Endothelial cell of umbilical vein (primary cell): ENCODE results near the gene SGK2. TPM values are rescaled to one million over a fixed set of nuclear protein-coding genes. Genes with fewer than 3 reads are reported as not detected.
"Not testable (repeated sequence)": the region's sequence is repeated elsewhere in the genome, so short reads cannot be mapped to it uniquely, and the experiment has no call there.

Source experiments
- BruUV-seq: library from RNA; stranded (reverse); fragments of 400-500 nt; replicated peaks from 2 replicates; lab custom pipeline; 2021; lab: Mats Ljungman, UMichigan
- CTCF ChIA-PET: fragments of 300-600, 350-600 bp; sonication (Branson Sonifier 250); formaldehyde crosslinking; loops from one replicate; lab custom pipeline; 2021; ENCODE audit warnings: antibody characterized with exemption, inconsistent platforms; lab: Charles Lee
- POLR2A ChIA-PET: fragments of 300-600, 350-600 bp; sonication (Branson Sonifier 250); formaldehyde crosslinking; loops from one replicate; lab custom pipeline; 2021; ENCODE audit warnings: antibody characterized with exemption, inconsistent platforms; lab: Charles Lee
- DNase-seq: peaks from one replicate; pipeline ENCODE4 v3.0.0-alpha.2; 2011; ENCODE audit warnings: low read depth, low spot score
- FAIRE-seq: peaks from 2 replicates; lab custom pipeline; 2011; peaks lifted over from hg19 to GRCh38; lab: Jason Lieb, UNC
- H2AFZ ChIP-seq: 2 replicates; pipeline ENCODE4 v1.6.0; 2012; ENCODE audit warnings: low read depth, low read length, control low read depth, inconsistent platforms
- H3K27ac ChIP-seq: 2 replicates; pipeline ENCODE4 v1.5.1; 2011; ENCODE audit warnings: low read depth, mild to moderate bottlenecking, control low read depth, low read length, moderate library complexity; ENCODE audit not compliant: insufficient read depth
- H3K27me3 ChIP-seq, 2 experiments: 2 replicates each; pipeline versions ENCODE4 v1.6.0 to v1.6.1; 2011; ENCODE audit warnings: low read length in 2 of 2, mixed read lengths in 1 of 2; ENCODE audit not compliant: control insufficient read depth in 2 of 2, insufficient read depth in 2 of 2
- H3K36me3 ChIP-seq, 2 experiments: 2 replicates in 1 of 2; 3 replicates in 1 of 2; pipeline ENCODE4 v1.5.1; 2011; ENCODE audit warnings: low read length in 2 of 2, mild to moderate bottlenecking in 1 of 2, moderate library complexity in 1 of 2; ENCODE audit not compliant: control insufficient read depth in 2 of 2, insufficient read depth in 2 of 2; ENCODE audit errors: extremely low read depth in 1 of 2
- H3K4me1 ChIP-seq: 3 replicates; pipeline ENCODE4 v1.5.1; 2011; ENCODE audit warnings: mild to moderate bottlenecking, low read length; ENCODE audit not compliant: control insufficient read depth, insufficient read depth; ENCODE audit errors: extremely low read depth
- H3K4me2 ChIP-seq: 2 replicates; pipeline ENCODE4 v1.6.1; 2011; ENCODE audit warnings: low read length, control low read depth, mixed read lengths; ENCODE audit not compliant: insufficient read depth
- H3K4me3 ChIP-seq, 3 experiments: fragments of 200-600 bp in 1 of 3; sonication (generic), shearing (Covaris generic) in 1 of 3; replicated peaks in 1 of 3; 2 replicates each; pipeline ENCODE4 v1.5.1; 2011 to 2016; ENCODE audit warnings: control low read depth in 3 of 3, low read length in 3 of 3, mild to moderate bottlenecking in 2 of 3, inconsistent platforms in 1 of 3, low read depth in 1 of 3, moderate library complexity in 1 of 3; ENCODE audit not compliant: insufficient read depth in 1 of 3
- H3K79me2 ChIP-seq: 2 replicates; pipeline ENCODE4 v1.6.0; 2012; ENCODE audit warnings: low read length, inconsistent platforms; ENCODE audit not compliant: control insufficient read depth, insufficient read depth
- H3K9ac ChIP-seq: replicated peaks from 2 replicates; pipeline ENCODE3; 2011; ENCODE audit warnings: low read length, control low read depth; ENCODE audit not compliant: insufficient read depth; ENCODE audit errors: extremely low read depth
- H3K9me1 ChIP-seq: replicated peaks from 3 replicates; pipeline ENCODE4 v1.6.0; 2011; ENCODE audit warnings: mild to moderate bottlenecking, low read length; ENCODE audit not compliant: control insufficient read depth, insufficient read depth; ENCODE audit errors: extremely low read depth
- H3K9me3 ChIP-seq: replicated peaks from 2 replicates; pipeline ENCODE4 v1.5.1; 2012; ENCODE audit warnings: low read length, inconsistent platforms; ENCODE audit not compliant: control insufficient read depth, insufficient read depth
- H4K20me1 ChIP-seq: replicated peaks from 2 replicates; pipeline ENCODE3; 2011; ENCODE audit warnings: mild to moderate bottlenecking, low read length; ENCODE audit not compliant: control insufficient read depth, insufficient read depth; ENCODE audit errors: extremely low read depth
- CTCF ChIP-seq, 2 donors: IDR thresholded peaks; 1 replicate in 1 of 2; 2 replicates in 1 of 2; pipeline ENCODE4 v1.5.1; 2011; ENCODE audit warnings: low read length in 2 of 2, mild to moderate bottlenecking in 2 of 2, moderate library complexity in 2 of 2, control low read depth in 1 of 2, inconsistent platforms in 1 of 2, low read depth in 1 of 2; ENCODE audit not compliant: insufficient read depth in 1 of 2; ENCODE audit errors: extremely low read depth in 1 of 2
- EZH2 ChIP-seq: IDR thresholded peaks from 2 replicates; pipeline ENCODE4 v1.6.1; 2012; ENCODE audit warnings: borderline replicate concordance, low read depth, mild to moderate bottlenecking, moderate library complexity, low read length, inconsistent platforms; ENCODE audit not compliant: severe bottlenecking
- FOS ChIP-seq: IDR thresholded peaks from 2 replicates; pipeline ENCODE4 v1.6.1; 2011; ENCODE audit warnings: mild to moderate bottlenecking, low read length, moderate library complexity, borderline replicate concordance; ENCODE audit not compliant: insufficient read depth
- GATA2 ChIP-seq: IDR thresholded peaks from 2 replicates; pipeline ENCODE4 v1.7.0; 2011; ENCODE audit warnings: low read depth, mild to moderate bottlenecking, moderate library complexity, mixed read lengths, low read length; ENCODE audit not compliant: insufficient read length, insufficient read depth
- JUN ChIP-seq: IDR thresholded peaks from 2 replicates; pipeline ENCODE4 v1.6.1; 2011; ENCODE audit warnings: borderline replicate concordance, low read depth; ENCODE audit not compliant: insufficient read length, insufficient read depth
- MAX ChIP-seq: IDR thresholded peaks from 2 replicates; pipeline ENCODE4 v1.6.1; 2011; ENCODE audit not compliant: insufficient read depth, insufficient read length
- MYC ChIP-seq: IDR thresholded peaks from one replicate; pipeline ENCODE4 v1.6.1; 2011; ENCODE audit warnings: mild to moderate bottlenecking, low read depth, low read length
- POLR2A ChIP-seq: IDR thresholded peaks from 2 replicates; pipeline ENCODE4 v1.6.1; 2012; ENCODE audit warnings: low read depth, mild to moderate bottlenecking, control low read depth, low read length
- POLR2AphosphoS5 ChIP-seq: IDR thresholded peaks from 2 replicates; pipeline ENCODE4 v1.6.1; 2012; ENCODE audit warnings: low read depth, mild to moderate bottlenecking, control low read depth, low read length, moderate library complexity; ENCODE audit not compliant: insufficient read depth
- dilution Hi-C: fragments of 300-500 bp; cut with MboI; formaldehyde crosslinking; loops from one replicate; pipeline ENCODE4 v1.15.0; 2019; ENCODE audit warnings: low sequenced_read_pairs; ENCODE audit not compliant: extremely low pct_ligation_motif_present
- intact Hi-C: fragments of 100-400 bp; cut with micrococcal nuclease; formaldehyde crosslinking; loops from one replicate; pipeline ENCODE4 v1.10.0; 2022
- polyA plus RNA-seq, 4 experiments: library from polyadenylated mRNA; depleted of rRNA in 3 of 4; stranded (reverse) in 3 of 4; unstranded in 1 of 4; fragments of >200 nt; gene quantifications; 2 replicates each; pipeline versions ENCODE4 v1.2.1 to v1.2.3, GENCODE V29; 2011 to 2012; ENCODE audit warnings: missing spikeins in 1 of 4
- total RNA-seq: library from RNA; stranded (reverse); gene quantifications from 2 replicates; pipeline ENCODE4 v1.2.3, GENCODE V29; 2021

SGK2 gene
- total and polyA plus RNA-seq, 2 donors (not counting 3 experiments of a cell fraction or from before 2014, with no cell fraction given) = 0.21 to 0.27 TPM

GRCh38 chr20:43586641-43587040, 27.8 kb downstream of the SGK2 start:
- TF ChIP-seq MYC (no peak), CTCF (IDR thresholded peaks at IDR 0.05; ENCODE audit: extremely low read depth in 1 of 2, insufficient read depth in 1 of 2, low read depth in 1 of 2, low read length in 2 of 2) (no peak), MAX (no peak), POLR2A (no peak), EZH2 (no peak), FOS (no peak), JUN (no peak), GATA2 (no peak), POLR2AphosphoS5 (no peak)
- Histone ChIP-seq H3K9me1 (no peaks in the 10 kb centered on the region), H3K9ac (no peak overlapping the region), H4K20me1 (no peaks in the 10 kb centered on the region), H2AFZ (no peak overlapping the region), H3K79me2 (peaks cover 3% of the 10 kb centered on the region), H3K4me3 (no peak overlapping the region), H3K9me3 (no peaks in the 10 kb centered on the region), H3K36me3 (no peaks in the 10 kb centered on the region), H3K27ac (no peak overlapping the region), H3K4me2 (no peak overlapping the region), H3K4me1 (peaks cover 7% of the 10 kb centered on the region), H3K27me3 (peaks cover 2 to 4% of the 10 kb centered on the region in 2 experiments)
- ChIA-PET CTCF (interaction anchor here (0.7 to 3.3 kb wide), 5 partner anchors 8 to 49 kb away, joined by 3 to 14 read pairs (median 3); no protein-coding TSS in a partner anchor), POLR2A (no interaction called here)
- FAIRE-seq = no peak
- intact Hi-C loops (no loop called here), dilution Hi-C loops (no loop called here)
- BruUV-seq = no TSS peak
- no peak for DNase-seq

- H3K36me3 ChIP-seq, dilution Hi-C loops, H3K79me2 ChIP-seq, H4K20me1 ChIP-seq, H2AFZ ChIP-seq, FAIRE-seq, DNase-seq, BruUV-seq, POLR2A ChIA-PET, CTCF ChIA-PET, H3K9me3 ChIP-seq, H3K9me1 ChIP-seq, intact Hi-C loops, H3K4me3 ChIP-seq, H3K27me3 ChIP-seq, H3K4me1 ChIP-seq, H3K4me2 ChIP-seq, H3K27ac ChIP-seq, H3K9ac ChIP-seq: not testable (repeated sequence)
Observed at GRCh38 chr20:43588526-43588925, 29.7 kb downstream of the SGK2 start.
